ENCODE results near the gene UVRAG.
A peak's percentile ranks its signal among the peaks of the same experiment; 100 is the strongest.

The UVRAG gene

DNA sequence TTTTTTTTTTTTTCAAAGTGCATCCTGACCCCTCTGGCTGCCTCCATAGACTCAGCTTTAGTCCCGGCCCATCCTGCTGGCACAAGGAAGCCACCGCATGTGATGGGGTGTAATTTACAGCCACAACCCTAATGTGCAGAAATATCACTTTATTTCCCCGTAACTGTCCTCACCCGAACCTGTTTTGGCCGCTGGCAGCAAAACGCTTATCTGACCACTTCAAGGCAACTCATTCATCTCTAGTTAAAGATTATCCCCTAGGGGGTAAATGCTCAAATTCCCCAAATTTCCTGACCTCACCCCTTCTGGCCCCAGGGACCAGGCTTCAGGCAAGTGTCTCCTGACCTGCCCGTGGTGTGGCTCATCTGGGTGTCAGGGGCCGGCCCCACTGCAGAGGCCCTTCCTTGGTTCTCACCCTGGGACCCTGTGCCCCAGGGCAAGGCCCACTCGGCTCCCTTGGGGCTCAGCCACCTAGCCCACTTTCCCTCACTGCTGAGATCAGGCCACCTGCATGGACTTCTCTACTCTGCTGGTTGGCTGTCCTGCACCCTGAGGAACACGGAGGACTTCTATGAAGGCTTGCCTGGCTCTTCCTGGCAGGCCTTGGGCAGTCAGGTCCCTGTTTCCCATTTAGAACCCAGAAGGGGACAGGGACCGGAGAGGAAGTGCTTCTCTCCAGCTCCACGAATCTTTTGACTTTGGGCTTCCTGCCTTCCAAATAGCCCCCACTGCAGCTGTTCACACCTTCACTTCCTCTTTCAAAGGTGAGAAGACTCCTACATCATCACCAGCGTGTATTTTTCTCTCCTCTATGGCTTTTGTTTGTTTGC is 337.9 kb downstream of the UVRAG start:
- TF ChIP-seq CTCF (IDR thresholded peaks at IDR 0.05; ENCODE audit: insufficient read depth, low read length, poor library complexity, severe bottlenecking), result no peak
- TF ChIP-seq EZH2phosphoT487 (conservative IDR thresholded peaks at IDR 0.05; ENCODE audit: low read length), result no peak

GRCh38 chr11:76153571-76153923 is 338.5 kb downstream of the UVRAG start:
- Histone ChIP-seq H3K4me3 (ENCODE audit: insufficient read depth, low read length, poor library complexity, severe bottlenecking) (no peak overlapping the region), H3K9me2 (replicated peaks; ENCODE audit: insufficient read depth, low read length) (no peaks in the 10 kb centered on the region), H3K4me2 (ENCODE audit: low read depth, low read length, poor library complexity, severe bottlenecking) (no peak overlapping the region), H3K9ac (ENCODE audit: low read length) (no peak overlapping the region), H2AFZ (ENCODE audit: low read depth, low read length, severe bottlenecking) (peak overlapping the region; percentile 72), H4K20me1 (ENCODE audit: low read depth, low read length) (no peaks in the 10 kb centered on the region), H3K36me3 (ENCODE audit: low read length) (no peaks in the 10 kb centered on the region), H3K27ac (ENCODE audit: low read depth, low read length) (no peak overlapping the region), H3K79me2 (ENCODE audit: insufficient read depth, low read length) (no peaks in the 10 kb centered on the region), H3K9me3 (ENCODE audit: insufficient read depth, low read length) (no peaks in the 10 kb centered on the region), H3F3A (ENCODE audit: insufficient read depth) (no peaks in the 10 kb centered on the region), H3K27me3 (ENCODE audit: low read length) (no peaks in the 10 kb centered on the region)
- no peak for TF ChIP-seq CTCF (IDR thresholded peaks at IDR 0.05; ENCODE audit: insufficient read depth, low read length, poor library complexity, severe bottlenecking)
- no peak for TF ChIP-seq EZH2phosphoT487 (conservative IDR thresholded peaks at IDR 0.05; ENCODE audit: low read length)

More for the DNA sequence above, 337.9 kb downstream of the UVRAG start:
- no peaks in the 10 kb centered on the region for H4K20me1 ChIP-seq (ENCODE audit: low read depth, low read length)
- no peak overlapping the region for H3K27ac ChIP-seq (ENCODE audit: low read depth, low read length)
- H3K9ac ChIP-seq (ENCODE audit: low read length), result peak overlapping the region; percentile 37
- H3F3A ChIP-seq (ENCODE audit: insufficient read depth), result no peaks in the 10 kb centered on the region
- no peaks in the 10 kb centered on the region for H3K79me2 ChIP-seq (ENCODE audit: insufficient read depth, low read length)
- H3K36me3 ChIP-seq (ENCODE audit: low read length), result no peaks in the 10 kb centered on the region
- H3K9me2 ChIP-seq (replicated peaks; ENCODE audit: insufficient read depth, low read length), result no peaks in the 10 kb centered on the region
- no peak overlapping the region for H3K4me3 ChIP-seq (ENCODE audit: insufficient read depth, low read length, poor library complexity, severe bottlenecking)
- no peaks in the 10 kb centered on the region for H3K9me3 ChIP-seq (ENCODE audit: insufficient read depth, low read length)
- no peaks in the 10 kb centered on the region for H3K27me3 ChIP-seq (ENCODE audit: low read length)
- peak overlapping the region; percentile 49 for H3K4me2 ChIP-seq (ENCODE audit: low read depth, low read length, poor library complexity, severe bottlenecking)
- H2AFZ ChIP-seq (ENCODE audit: low read depth, low read length, severe bottlenecking), result peak overlapping the region; percentile 81

DNA sequence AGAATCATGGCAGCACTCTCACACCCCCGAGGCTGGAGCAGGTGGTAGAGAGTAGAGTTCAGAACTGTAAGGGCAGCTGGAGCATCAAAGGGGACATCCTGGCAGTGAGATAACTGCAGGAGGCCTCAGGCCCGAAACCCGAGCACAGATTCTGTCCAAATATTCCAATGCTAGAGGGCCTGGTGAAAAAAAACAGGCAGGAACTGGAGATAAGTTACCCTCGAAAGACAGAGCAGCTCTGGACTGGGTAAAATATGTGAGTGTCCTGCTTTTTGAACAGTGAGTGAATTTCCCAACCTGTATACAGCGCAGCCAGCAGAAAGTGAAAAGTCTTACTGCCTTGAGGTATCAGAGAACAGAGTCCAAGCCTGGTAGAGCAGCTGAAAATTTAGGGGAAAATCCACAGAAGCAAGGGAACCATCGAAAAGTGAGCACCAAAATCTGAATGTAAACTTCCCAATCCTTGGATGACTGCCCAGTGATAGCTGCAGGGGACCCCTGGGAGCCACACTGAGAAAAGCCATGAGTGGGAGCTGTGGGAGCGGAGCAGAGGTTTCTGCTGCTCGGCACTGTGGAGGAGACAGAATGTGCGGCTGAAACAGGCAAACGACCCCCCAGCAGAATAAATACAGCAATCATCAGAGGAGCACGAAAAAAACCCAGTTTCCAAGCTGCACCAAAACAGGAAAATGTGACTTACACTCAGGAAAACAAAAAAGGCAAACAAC is 340.7 kb downstream of the UVRAG start:
- Histone ChIP-seq H3K9me2 (replicated peaks; ENCODE audit: insufficient read depth, low read length) (no peaks in the 10 kb centered on the region), H3K27ac (ENCODE audit: low read depth, low read length) (no peak overlapping the region), H4K20me1 (ENCODE audit: low read depth, low read length) (no peaks in the 10 kb centered on the region), H3K79me2 (ENCODE audit: insufficient read depth, low read length) (no peaks in the 10 kb centered on the region), H3K4me2 (ENCODE audit: low read depth, low read length, poor library complexity, severe bottlenecking) (no peak overlapping the region), H2AFZ (ENCODE audit: low read depth, low read length, severe bottlenecking) (no peak overlapping the region), H3K9ac (ENCODE audit: low read length) (no peak overlapping the region), H3K9me3 (ENCODE audit: insufficient read depth, low read length) (no peaks in the 10 kb centered on the region), H3F3A (ENCODE audit: insufficient read depth) (no peaks in the 10 kb centered on the region), H3K27me3 (ENCODE audit: low read length) (no peaks in the 10 kb centered on the region), H3K4me3 (ENCODE audit: insufficient read depth, low read length, poor library complexity, severe bottlenecking) (no peak overlapping the region), H3K36me3 (ENCODE audit: low read length) (no peaks in the 10 kb centered on the region)
- no peak for TF ChIP-seq EZH2phosphoT487 (conservative IDR thresholded peaks at IDR 0.05; ENCODE audit: low read length)
- no peak for TF ChIP-seq CTCF (IDR thresholded peaks at IDR 0.05; ENCODE audit: insufficient read depth, low read length, poor library complexity, severe bottlenecking)
